Body of pancreas (tissue), 4 donors: ENCODE measurements around the gene EIF3F.

Experiments used
- CTCF ChIP-seq, 7 experiments: fragments of 450-650 bp in 4 of 7; fragments of 200-600 bp in 3 of 7; sonication (generic) in 3 of 7; IDR thresholded peaks; one replicate each; pipeline ENCODE4 v1.5.1; 2016 to 2019; ENCODE audit warnings: antibody characterized with exemption in 7 of 7
- POLR2A ChIP-seq, 3 donors: fragments of 450-650 bp; IDR thresholded peaks; one replicate each; pipeline ENCODE4 v1.6.1; 2016; ENCODE audit warnings: antibody characterized with exemption in 3 of 3, mild to moderate bottlenecking in 2 of 3

- no peak for TF ChIP-seq CTCF (IDR thresholded peaks at IDR 0.05)
- TF ChIP-seq POLR2A (IDR thresholded peaks at IDR 0.05), result no peak
These were observed 24.9 kb downstream of the EIF3F start for GRCh38 chr11:8011981-8012444.
